Suprapubic skin (tissue), 4 donors: ENCODE data around the gene AFF2.

Experiments used
- EP300 ChIP-seq: sonication (generic); formaldehyde crosslinking; IDR thresholded peaks from one replicate; pipeline ENCODE4 v1.6.1; 2017; ENCODE audit warnings: antibody characterized with exemption
- POLR2A ChIP-seq, 2 donors: fragments of 450-650 bp; IDR thresholded peaks; one replicate each; pipeline ENCODE4 v1.6.1; 2017; ENCODE audit warnings: antibody characterized with exemption in 2 of 2, mild to moderate bottlenecking in 2 of 2, moderate library complexity in 2 of 2
- POLR2AphosphoS5 ChIP-seq, 3 donors: sonication (generic); formaldehyde crosslinking; IDR thresholded peaks; one replicate each; pipeline ENCODE4 v1.6.1; 2017; ENCODE audit warnings: antibody characterized with exemption in 3 of 3
- TF ChIP-seq, protein P1 (sequence below), 2 donors: fragments of 200-600 bp in 1 of 2; fragments of 450-650 bp in 1 of 2; sonication (generic) in 1 of 2; IDR thresholded peaks; one replicate each; pipeline ENCODE4 v1.5.1; 2016 to 2019; ENCODE audit warnings: antibody characterized with exemption in 2 of 2, mild to moderate bottlenecking in 1 of 2, moderate library complexity in 1 of 2

DNA sequence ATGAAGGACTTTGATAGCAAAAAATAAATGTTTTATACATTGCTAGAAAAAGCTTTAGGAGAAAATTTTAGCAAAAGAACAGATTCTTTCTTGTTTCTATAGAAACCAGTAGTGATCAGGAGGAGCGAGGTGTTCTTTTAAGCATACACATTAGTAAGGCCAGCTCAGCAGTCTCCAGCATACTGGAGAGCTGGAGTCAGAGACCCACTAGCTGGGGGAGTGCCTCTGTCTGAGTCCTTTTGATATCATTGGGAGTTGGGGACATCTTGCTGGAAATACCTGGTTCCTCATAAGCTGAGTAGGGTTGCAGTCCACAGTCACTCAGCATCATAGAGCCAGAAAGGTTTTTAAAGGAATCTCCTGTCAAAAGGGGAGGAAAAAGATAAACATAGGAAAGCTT is 67.4 kb downstream of the AFF2 start:
- TF ChIP-seq, protein P1, sequence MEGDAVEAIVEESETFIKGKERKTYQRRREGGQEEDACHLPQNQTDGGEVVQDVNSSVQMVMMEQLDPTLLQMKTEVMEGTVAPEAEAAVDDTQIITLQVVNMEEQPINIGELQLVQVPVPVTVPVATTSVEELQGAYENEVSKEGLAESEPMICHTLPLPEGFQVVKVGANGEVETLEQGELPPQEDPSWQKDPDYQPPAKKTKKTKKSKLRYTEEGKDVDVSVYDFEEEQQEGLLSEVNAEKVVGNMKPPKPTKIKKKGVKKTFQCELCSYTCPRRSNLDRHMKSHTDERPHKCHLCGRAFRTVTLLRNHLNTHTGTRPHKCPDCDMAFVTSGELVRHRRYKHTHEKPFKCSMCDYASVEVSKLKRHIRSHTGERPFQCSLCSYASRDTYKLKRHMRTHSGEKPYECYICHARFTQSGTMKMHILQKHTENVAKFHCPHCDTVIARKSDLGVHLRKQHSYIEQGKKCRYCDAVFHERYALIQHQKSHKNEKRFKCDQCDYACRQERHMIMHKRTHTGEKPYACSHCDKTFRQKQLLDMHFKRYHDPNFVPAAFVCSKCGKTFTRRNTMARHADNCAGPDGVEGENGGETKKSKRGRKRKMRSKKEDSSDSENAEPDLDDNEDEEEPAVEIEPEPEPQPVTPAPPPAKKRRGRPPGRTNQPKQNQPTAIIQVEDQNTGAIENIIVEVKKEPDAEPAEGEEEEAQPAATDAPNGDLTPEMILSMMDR (IDR thresholded peaks at IDR 0.05), result no peak
- TF ChIP-seq EP300 (no peak), POLR2A (IDR thresholded peaks at IDR 0.05) (no peak), POLR2AphosphoS5 (IDR thresholded peaks at IDR 0.05) (no peak)
